ENCODE results near the gene NOL6.
A peak's percentile ranks its signal among the peaks of the same experiment; 100 is the strongest.

Gene NOL6

GRCh38 chr9:33475357-33475756, 1.6 kb upstream of the NOL6 start:
- Histone ChIP-seq H3K4me2 (ENCODE audit: low read depth, low read length, poor library complexity, severe bottlenecking) (no peak overlapping the region), H3K36me3 (ENCODE audit: low read length) (peaks cover 9% of the 10 kb centered on the region; the same call in 1 of the 2 replicates)

GRCh38 chr9:33472881-33473615, 676 bp downstream of the NOL6 start:
- Histone ChIP-seq H3K27ac (ENCODE audit: low read depth, low read length) (no peak overlapping the region), H3K9me2 (replicated peaks; ENCODE audit: insufficient read depth, low read length) (no peaks in the 10 kb centered on the region), H3K36me3 (ENCODE audit: low read length) (peaks cover 9% of the 10 kb centered on the region; the same call in 1 of the 2 replicates), H3K9me3 (ENCODE audit: insufficient read depth, low read length) (no peaks in the 10 kb centered on the region), H3K4me2 (ENCODE audit: low read depth, low read length, poor library complexity, severe bottlenecking) (peak overlapping the region; percentile 80), H3F3A (ENCODE audit: insufficient read depth) (no peaks in the 10 kb centered on the region), H3K27me3 (ENCODE audit: low read length) (no peaks in the 10 kb centered on the region), H3K79me2 (ENCODE audit: insufficient read depth, low read length) (peaks cover 28% of the 10 kb centered on the region), H4K20me1 (ENCODE audit: low read depth, low read length) (no peaks in the 10 kb centered on the region), H3K9ac (ENCODE audit: low read length) (peak overlapping the region; percentile 83), H2AFZ (ENCODE audit: low read depth, low read length, severe bottlenecking) (peak overlapping the region; percentile 44), H3K4me3 (ENCODE audit: insufficient read depth, low read length, poor library complexity, severe bottlenecking) (peak overlapping the region; percentile 71)
- no peak for TF ChIP-seq EZH2phosphoT487 (conservative IDR thresholded peaks at IDR 0.05; ENCODE audit: low read length)
- no peak for TF ChIP-seq CTCF (IDR thresholded peaks at IDR 0.05; ENCODE audit: insufficient read depth, low read length, poor library complexity, severe bottlenecking)

More at GRCh38 chr9:33475357-33475756, 1.6 kb upstream of the NOL6 start:
- Histone ChIP-seq H3K9me2 (replicated peaks; ENCODE audit: insufficient read depth, low read length) (no peaks in the 10 kb centered on the region), H3F3A (ENCODE audit: insufficient read depth) (no peaks in the 10 kb centered on the region), H3K27me3 (ENCODE audit: low read length) (no peaks in the 10 kb centered on the region), H4K20me1 (ENCODE audit: low read depth, low read length) (no peaks in the 10 kb centered on the region), H3K9me3 (ENCODE audit: insufficient read depth, low read length) (no peaks in the 10 kb centered on the region), H3K9ac (ENCODE audit: low read length) (no peak overlapping the region), H3K79me2 (ENCODE audit: insufficient read depth, low read length) (peaks cover 28% of the 10 kb centered on the region), H2AFZ (ENCODE audit: low read depth, low read length, severe bottlenecking) (no peak overlapping the region), H3K4me3 (ENCODE audit: insufficient read depth, low read length, poor library complexity, severe bottlenecking) (no peak overlapping the region), H3K27ac (ENCODE audit: low read depth, low read length) (no peak overlapping the region)
- no peak for TF ChIP-seq EZH2phosphoT487 (conservative IDR thresholded peaks at IDR 0.05; ENCODE audit: low read length)
- no peak for TF ChIP-seq CTCF (IDR thresholded peaks at IDR 0.05; ENCODE audit: insufficient read depth, low read length, poor library complexity, severe bottlenecking)

- H3K9ac ChIP-seq (ENCODE audit: low read length), result peak overlapping the region; percentile 83
- H3K9me3 ChIP-seq (ENCODE audit: insufficient read depth, low read length), result no peaks in the 10 kb centered on the region
- no peaks in the 10 kb centered on the region for H4K20me1 ChIP-seq (ENCODE audit: low read depth, low read length)
- peak overlapping the region; percentile 71 for H3K4me3 ChIP-seq (ENCODE audit: insufficient read depth, low read length, poor library complexity, severe bottlenecking)
- peak overlapping the region; percentile 80 for H3K4me2 ChIP-seq (ENCODE audit: low read depth, low read length, poor library complexity, severe bottlenecking)
- H3K79me2 ChIP-seq (ENCODE audit: insufficient read depth, low read length), result peaks cover 28% of the 10 kb centered on the region
- H3K36me3 ChIP-seq (ENCODE audit: low read length), result peaks cover 9% of the 10 kb centered on the region; the same call in 1 of the 2 replicates
- no peaks in the 10 kb centered on the region for H3F3A ChIP-seq (ENCODE audit: insufficient read depth)
- H3K27ac ChIP-seq (ENCODE audit: low read depth, low read length), result no peak overlapping the region
- no peak overlapping the region for H2AFZ ChIP-seq (ENCODE audit: low read depth, low read length, severe bottlenecking)
- H3K27me3 ChIP-seq (ENCODE audit: low read length), result no peaks in the 10 kb centered on the region
- no peaks in the 10 kb centered on the region for H3K9me2 ChIP-seq (replicated peaks; ENCODE audit: insufficient read depth, low read length)
- TF ChIP-seq EZH2phosphoT487 (conservative IDR thresholded peaks at IDR 0.05; ENCODE audit: low read length) (no peak), CTCF (IDR thresholded peaks at IDR 0.05; ENCODE audit: insufficient read depth, low read length, poor library complexity, severe bottlenecking) (no peak)
Measured at GRCh38 chr9:33472171-33472880, 1.4 kb downstream of the NOL6 start.

Data from SU-DHL-6 (cell line).